ENCODE results near the gene HSD17B10.
A peak's percentile ranks its signal among the peaks of the same experiment; 100 is the strongest.
"Not testable (repeated sequence)": the region's sequence is repeated elsewhere in the genome, so short reads cannot be mapped to it uniquely, and the experiment has no call there.

The HSD17B10 gene

GRCh38 chrX:53438174-53438831 is 4.1 kb upstream of the HSD17B10 start:
- DNase-seq (ENCODE audit: low read depth in 3 of 3): no peak

- DNase-seq (ENCODE audit: low read depth in 3 of 3): no peak
Observed at GRCh38 chrX:53437206-53437605, 3.0 kb upstream of the HSD17B10 start.

- DNase-seq (ENCODE audit: low read depth in 3 of 3): peak; percentile 28 to 47 (median 36)
Observed at GRCh38 chrX:53435997-53436396, 1.8 kb upstream of the HSD17B10 start.

GRCh38 chrX:53430231-53430630 is 3.9 kb downstream of the HSD17B10 start:
- DNase-seq (ENCODE audit: low read depth in 3 of 3): no peak

GRCh38 chrX:53429755-53430154 is 4.4 kb downstream of the HSD17B10 start:
- no peak for DNase-seq (ENCODE audit: low read depth in 3 of 3)

GRCh38 chrX:53422861-53423306 is 11.3 kb downstream of the HSD17B10 start, which contains the start of gene RIBC1:
RIBC1 (plus strand) TSS chrX:53422873; CDS start chrX:53426277, 3,404 bp downstream.
- DNase-seq (ENCODE audit: low read depth in 3 of 3): no peak

- peak; percentile 82 to 97 (median 93) for DNase-seq (ENCODE audit: low read depth in 3 of 3)
Observed at GRCh38 chrX:53422086-53422860, 11.9 kb downstream of the HSD17B10 start, which contains the start of gene SMC1A. SMC1A (minus strand) TSS chrX:53422654; CDS start chrX:53422600, 54 bp downstream.

- DNase-seq (ENCODE audit: low read depth in 3 of 3): no peak
Observed at GRCh38 chrX:53421772-53422085, 12.4 kb downstream of the HSD17B10 start.

- DNase-seq (ENCODE audit: low read depth in 3 of 3): no peak
Observed at GRCh38 chrX:53421125-53421524, 13.0 kb downstream of the HSD17B10 start.

- not testable (repeated sequence) for DNase-seq (ENCODE audit: low read depth in 3 of 3)
Observed at GRCh38 chrX:53420351-53420750, 13.8 kb downstream of the HSD17B10 start.

GRCh38 chrX:53412446-53412845 is 21.7 kb downstream of the HSD17B10 start:
- DNase-seq (ENCODE audit: low read depth in 3 of 3): no peak

GRCh38 chrX:53403535-53403934 is 30.6 kb downstream of the HSD17B10 start:
- no peak for DNase-seq (ENCODE audit: low read depth in 3 of 3)

- DNase-seq (ENCODE audit: low read depth in 3 of 3): no peak
Observed at GRCh38 chrX:53398216-53398615, 36.0 kb downstream of the HSD17B10 start.

- DNase-seq (ENCODE audit: low read depth in 3 of 3): no peak
Observed at GRCh38 chrX:53395605-53396298, 38.4 kb downstream of the HSD17B10 start.

GRCh38 chrX:53383376-53384076 is 50.6 kb downstream of the HSD17B10 start:
- no peak for DNase-seq (ENCODE audit: low read depth in 3 of 3)

Measured in stimulated activated CD4-positive, alpha-beta T cell treated with anti-CD3 and anti-CD28 coated beads, TNF-alpha, amount 100 ng/mL, for 48 hours (primary cell).